Endothelial cell (in vitro differentiated cells): ENCODE data around the gene ARHGAP24. TPM values are rescaled to one million over a fixed set of nuclear protein-coding genes. Genes with fewer than 3 reads are reported as not detected.

ENCODE experiments used
- DNase-seq: peaks from one replicate; pipeline ENCODE4 v3.0.0; 2021; ENCODE audit warnings: low spot score
- H3K27ac Mint-ChIP-seq: one replicate; pipeline ENCODE4 v1.8.0; 2021; ENCODE audit warnings: mixed read lengths, inconsistent platforms; ENCODE audit not compliant: unreplicated experiment
- H3K27me3 Mint-ChIP-seq: one replicate; pipeline ENCODE4 v1.8.0; 2021; ENCODE audit warnings: mild to moderate bottlenecking, moderate library complexity, mixed read lengths, inconsistent platforms; ENCODE audit not compliant: unreplicated experiment
- H3K36me3 Mint-ChIP-seq: one replicate; pipeline ENCODE4 v1.8.0; 2021; ENCODE audit warnings: mild to moderate bottlenecking, low read depth, mixed read lengths, inconsistent platforms; ENCODE audit not compliant: unreplicated experiment
- H3K4me1 Mint-ChIP-seq: one replicate; pipeline ENCODE4 v1.8.0; 2021; ENCODE audit warnings: mild to moderate bottlenecking, mixed read lengths, inconsistent platforms; ENCODE audit not compliant: unreplicated experiment
- H3K4me3 Mint-ChIP-seq: one replicate; pipeline ENCODE4 v1.8.0; 2021; ENCODE audit warnings: mild to moderate bottlenecking, mixed read lengths, inconsistent platforms; ENCODE audit not compliant: unreplicated experiment
- H3K9me3 Mint-ChIP-seq: one replicate; pipeline ENCODE4 v1.8.0; 2021; ENCODE audit warnings: mixed read lengths, inconsistent platforms; ENCODE audit not compliant: unreplicated experiment
- total RNA-seq: library from RNA; stranded (reverse); fragmentation: NEBNext Ultra II Directional; extraction: Animal tissue kit (Norgen Biotek cat#: 25700); gene quantifications from one replicate; pipeline ENCODE4 v1.2.1, GENCODE V29; 2021; ENCODE audit not compliant: unreplicated experiment
- TF ChIP-seq, protein P1 (sequence below): fragments of 200-600 bp; sonication (generic); IDR thresholded peaks from one replicate; pipeline ENCODE4 v1.5.0; 2021; ENCODE audit warnings: antibody characterized with exemption; ENCODE audit not compliant: unreplicated experiment

Gene ARHGAP24
- total RNA-seq, 1 donor from 2014 or later, result 5.0 TPM

DNA sequence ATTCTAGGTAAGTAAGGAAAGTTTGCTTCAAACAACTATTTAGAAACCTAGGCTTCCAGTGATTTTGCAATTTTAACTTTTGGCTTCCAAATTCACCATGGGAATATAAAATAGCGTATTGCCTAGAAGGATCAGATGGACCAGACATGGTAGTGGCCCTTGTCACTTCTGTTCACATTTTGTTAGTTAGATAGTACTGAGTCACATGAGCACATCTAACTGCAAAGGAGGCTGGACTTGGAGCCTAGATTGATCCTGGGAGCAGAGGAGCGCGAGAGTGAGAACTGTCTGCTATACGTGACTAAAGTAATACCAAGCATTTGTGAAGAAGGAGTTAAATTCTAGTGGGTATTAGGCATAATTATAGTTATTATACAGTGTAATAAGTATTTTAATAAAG lies 102.4 kb downstream of the ARHGAP24 start:
- Mint-ChIP-seq H3K4me1 (no peaks in the 10 kb centered on the region), H3K27me3 (no peaks in the 10 kb centered on the region), H3K27ac (no peak overlapping the region), H3K9me3 (no peaks in the 10 kb centered on the region), H3K36me3 (no peaks in the 10 kb centered on the region), H3K4me3 (no peak overlapping the region)
- TF ChIP-seq, protein P1, sequence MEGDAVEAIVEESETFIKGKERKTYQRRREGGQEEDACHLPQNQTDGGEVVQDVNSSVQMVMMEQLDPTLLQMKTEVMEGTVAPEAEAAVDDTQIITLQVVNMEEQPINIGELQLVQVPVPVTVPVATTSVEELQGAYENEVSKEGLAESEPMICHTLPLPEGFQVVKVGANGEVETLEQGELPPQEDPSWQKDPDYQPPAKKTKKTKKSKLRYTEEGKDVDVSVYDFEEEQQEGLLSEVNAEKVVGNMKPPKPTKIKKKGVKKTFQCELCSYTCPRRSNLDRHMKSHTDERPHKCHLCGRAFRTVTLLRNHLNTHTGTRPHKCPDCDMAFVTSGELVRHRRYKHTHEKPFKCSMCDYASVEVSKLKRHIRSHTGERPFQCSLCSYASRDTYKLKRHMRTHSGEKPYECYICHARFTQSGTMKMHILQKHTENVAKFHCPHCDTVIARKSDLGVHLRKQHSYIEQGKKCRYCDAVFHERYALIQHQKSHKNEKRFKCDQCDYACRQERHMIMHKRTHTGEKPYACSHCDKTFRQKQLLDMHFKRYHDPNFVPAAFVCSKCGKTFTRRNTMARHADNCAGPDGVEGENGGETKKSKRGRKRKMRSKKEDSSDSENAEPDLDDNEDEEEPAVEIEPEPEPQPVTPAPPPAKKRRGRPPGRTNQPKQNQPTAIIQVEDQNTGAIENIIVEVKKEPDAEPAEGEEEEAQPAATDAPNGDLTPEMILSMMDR, result no peak
- DNase-seq, result no peak

DNA sequence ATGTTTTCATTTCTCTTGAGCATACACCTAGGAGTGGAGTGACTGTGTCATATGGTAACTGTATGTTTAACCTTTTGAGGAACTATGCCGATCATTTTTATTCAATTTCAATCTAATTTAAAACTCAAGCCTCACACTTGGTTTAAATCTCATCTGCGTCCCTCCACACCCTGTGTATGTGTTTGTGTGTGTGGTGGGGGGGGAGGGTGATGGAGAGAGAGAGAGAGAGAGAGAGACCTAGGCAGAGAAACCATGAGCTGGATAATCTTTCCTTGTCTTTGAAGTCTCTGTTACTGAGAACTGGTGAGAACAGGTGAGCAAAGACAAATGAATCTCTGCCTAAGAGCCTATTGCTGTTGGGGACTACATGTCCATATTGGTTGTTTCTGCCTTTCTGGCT lies 105.0 kb downstream of the ARHGAP24 start:
- Mint-ChIP-seq H3K27ac (no peak overlapping the region), H3K9me3 (no peaks in the 10 kb centered on the region), H3K36me3 (no peaks in the 10 kb centered on the region), H3K4me3 (no peak overlapping the region), H3K4me1 (no peaks in the 10 kb centered on the region), H3K27me3 (no peaks in the 10 kb centered on the region)
- TF ChIP-seq, protein P1, result no peak
- DNase-seq, result no peak

DNA sequence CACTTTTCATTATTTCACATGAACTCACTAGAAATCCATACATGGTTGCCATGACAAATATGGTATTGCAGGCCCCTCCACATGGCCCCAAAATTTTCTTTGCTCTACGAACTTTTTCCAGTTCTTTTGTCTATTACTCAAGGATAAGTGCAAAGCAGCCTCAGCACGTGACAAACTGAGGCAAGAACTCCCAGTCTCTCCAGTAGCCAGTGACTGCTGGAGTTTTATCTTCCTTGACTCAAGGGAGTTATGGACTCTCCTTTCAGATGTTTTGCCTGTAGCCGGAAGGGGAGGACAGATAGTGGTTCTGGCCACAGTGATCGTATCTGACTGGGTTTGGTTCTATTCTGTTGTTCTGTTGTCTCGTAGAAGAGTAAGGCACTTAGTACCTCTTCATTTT lies 105.5 kb downstream of the ARHGAP24 start:
- Mint-ChIP-seq H3K36me3 (no peaks in the 10 kb centered on the region), H3K27me3 (no peaks in the 10 kb centered on the region), H3K4me3 (no peak overlapping the region), H3K9me3 (no peaks in the 10 kb centered on the region), H3K4me1 (no peaks in the 10 kb centered on the region), H3K27ac (no peak overlapping the region)
- TF ChIP-seq, protein P1, result no peak
- no peak for DNase-seq

DNA sequence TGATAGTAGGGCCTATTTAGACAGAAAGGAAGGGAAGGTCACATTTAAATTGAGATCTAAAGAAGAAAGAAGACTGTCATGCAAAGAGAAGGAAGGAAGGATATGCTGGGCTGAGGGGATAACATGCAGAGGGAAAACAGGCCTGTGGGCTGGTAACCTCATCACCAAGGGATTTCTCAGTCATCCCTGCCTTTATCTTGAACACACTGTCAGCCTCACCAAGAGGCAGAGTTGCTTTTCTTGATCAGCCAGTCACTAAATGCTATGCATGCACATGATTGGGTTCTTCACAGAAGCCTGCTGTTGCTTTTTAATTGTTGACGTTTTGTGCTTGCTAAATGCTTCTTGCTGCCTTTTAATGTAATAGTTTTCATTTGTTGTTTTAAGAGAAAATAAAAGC lies 113.0 kb downstream of the ARHGAP24 start:
- H3K36me3 Mint-ChIP-seq, result no peaks in the 10 kb centered on the region
- peaks cover 4% of the 10 kb centered on the region for H3K4me1 Mint-ChIP-seq
- no peak overlapping the region for H3K4me3 Mint-ChIP-seq
- TF ChIP-seq, protein P1, result no peak
- no peaks in the 10 kb centered on the region for H3K27me3 Mint-ChIP-seq
- no peak overlapping the region for H3K27ac Mint-ChIP-seq
- DNase-seq, result no peak
- H3K9me3 Mint-ChIP-seq, result no peaks in the 10 kb centered on the region

DNA sequence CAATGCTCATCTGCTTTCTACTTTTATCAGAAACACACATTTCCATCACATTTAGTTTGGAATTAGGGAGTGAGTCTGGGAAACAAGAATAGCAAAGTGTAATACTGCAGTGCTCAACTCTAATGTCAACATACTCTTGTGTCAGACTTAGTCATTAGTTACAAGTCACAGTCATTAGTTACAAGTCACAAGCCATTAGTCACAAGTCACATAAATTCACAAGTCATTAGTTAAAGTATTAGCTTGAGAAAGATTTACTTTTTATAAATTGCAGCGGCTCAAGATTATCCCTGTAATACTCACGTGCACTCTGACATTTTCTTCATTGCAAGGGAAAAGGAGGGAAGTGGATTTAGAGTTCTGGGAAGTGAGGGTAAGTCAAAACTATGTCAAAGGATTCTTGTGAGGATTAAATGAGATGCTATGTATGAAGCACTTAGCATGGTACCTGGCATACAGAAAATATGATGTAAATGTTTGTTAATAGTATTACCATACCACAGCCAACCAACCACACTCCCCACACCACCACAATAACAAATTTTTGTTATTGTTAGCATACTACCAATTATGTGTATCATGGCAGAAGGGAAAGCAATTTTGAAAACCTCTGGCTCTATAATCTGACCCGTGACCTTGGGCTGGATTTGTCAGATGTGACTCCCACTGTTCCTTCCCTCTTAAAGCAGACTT lies 116.6 kb downstream of the ARHGAP24 start:
- Mint-ChIP-seq H3K9me3 (no peaks in the 10 kb centered on the region), H3K4me1 (peaks cover 4% of the 10 kb centered on the region), H3K4me3 (no peak overlapping the region), H3K27ac (no peak overlapping the region), H3K27me3 (no peaks in the 10 kb centered on the region), H3K36me3 (no peaks in the 10 kb centered on the region)
- TF ChIP-seq, protein P1, result no peak
- no peak for DNase-seq
